Choroid plexus epithelial cell (primary cell): Measurements from ENCODE around the gene SH3RF1.

Source experiments
- DNase-seq: peaks from one replicate; pipeline ENCODE4 v3.0.0-alpha.2; 2010; ENCODE audit warnings: low read depth
- H3K4me3 ChIP-seq: 2 replicates; pipeline ENCODE4 v1.5.1; 2011; ENCODE audit warnings: low read depth, mild to moderate bottlenecking, control low read depth, low read length, moderate library complexity
- CTCF ChIP-seq: conservative IDR thresholded peaks from 2 replicates; pipeline ENCODE4 v1.5.1; 2011; ENCODE audit warnings: low read depth, mild to moderate bottlenecking, control low read depth, inconsistent platforms, low read length, moderate library complexity

SH3RF1 gene

DNA sequence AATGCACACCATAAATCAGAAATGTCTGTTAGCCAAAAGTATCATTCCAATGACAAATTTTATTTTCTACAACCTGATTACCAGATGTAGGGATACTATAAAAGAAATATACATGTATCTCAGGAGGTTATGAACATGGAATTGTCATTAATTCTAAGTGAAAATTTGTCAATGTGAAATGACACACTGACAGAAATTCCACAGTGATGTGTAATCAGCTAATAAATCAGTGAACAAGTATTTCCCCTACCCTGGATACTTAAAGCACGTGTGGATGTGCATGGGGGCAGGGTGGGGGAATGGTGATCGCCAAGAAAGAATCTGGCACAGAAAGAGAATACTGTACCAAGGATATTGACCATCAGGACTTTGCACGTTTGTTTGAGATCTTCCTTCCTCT, 123.6 kb downstream of the SH3RF1 start:
- DNase-seq = peak; percentile 35
- no peak for TF ChIP-seq CTCF
- H3K4me3 ChIP-seq = no peak overlapping the region

GRCh38 chr4:169144061-169144600, 126.6 kb downstream of the SH3RF1 start:
- no peak for TF ChIP-seq CTCF
- no peak overlapping the region for H3K4me3 ChIP-seq
- no peak for DNase-seq

- no peak for DNase-seq
- no peak overlapping the region for H3K4me3 ChIP-seq
- TF ChIP-seq CTCF = no peak
These were observed 127.4 kb downstream of the SH3RF1 start for GRCh38 chr4:169143335-169143734.

- DNase-seq = no peak
- TF ChIP-seq CTCF = no peak
- H3K4me3 ChIP-seq = no peak overlapping the region
These were observed 127.8 kb downstream of the SH3RF1 start for GRCh38 chr4:169142906-169143305.

DNA sequence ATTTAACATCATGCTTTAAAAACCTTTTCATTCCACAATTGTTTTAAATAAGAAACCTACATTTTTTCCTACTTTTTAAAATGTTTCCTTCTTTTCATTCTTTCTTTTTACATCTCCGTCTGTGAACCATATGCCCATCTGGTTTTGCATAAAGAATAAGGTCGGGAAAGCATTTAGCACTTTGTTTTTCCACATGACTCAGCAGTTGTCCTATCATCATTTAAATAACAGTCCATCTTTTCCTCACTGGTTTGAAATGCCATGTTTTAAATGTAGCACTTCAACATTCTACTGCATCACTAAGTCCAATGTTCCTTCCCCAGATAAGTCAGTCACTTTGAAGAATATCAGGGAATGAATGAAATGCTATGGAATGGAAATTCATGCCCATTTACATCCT, 128.4 kb downstream of the SH3RF1 start:
- TF ChIP-seq CTCF = no peak
- no peak overlapping the region for H3K4me3 ChIP-seq
- peak; percentile 37 for DNase-seq

- no peak for TF ChIP-seq CTCF
- no peak overlapping the region for H3K4me3 ChIP-seq
These were observed 131.7 kb downstream of the SH3RF1 start for GRCh38 chr4:169139021-169139420.

DNA sequence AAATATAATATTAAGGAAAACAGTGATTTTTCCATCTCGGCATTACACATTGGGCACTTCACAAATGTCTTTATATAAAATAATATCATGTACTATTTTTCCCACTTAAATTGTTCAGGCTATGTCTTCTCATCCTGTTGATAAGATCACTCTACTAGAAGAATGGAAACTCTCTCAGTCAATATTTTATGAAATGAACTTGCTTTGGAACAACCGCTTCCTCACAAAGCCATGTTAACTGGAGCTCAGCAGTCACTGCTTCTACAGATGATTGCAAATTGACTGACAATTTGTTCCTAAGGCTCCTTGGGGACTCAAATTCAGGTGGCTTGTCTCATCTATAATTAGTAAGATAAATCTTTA, 133.2 kb downstream of the SH3RF1 start:
- no peak overlapping the region for H3K4me3 ChIP-seq
- no peak for DNase-seq
- no peak for TF ChIP-seq CTCF

More at GRCh38 chr4:169139021-169139420, 131.7 kb downstream of the SH3RF1 start:
- DNase-seq = no peak
